Left ventricle myocardium inferior (tissue), 1 donor: ENCODE results near the gene C10orf90. TPM values are rescaled to one million over a fixed set of nuclear protein-coding genes. Genes with fewer than 3 reads are reported as not detected.

Experiments
- DNase-seq: peaks from one replicate; pipeline ENCODE4 v3.0.0-alpha.2; 2020
- H3K27ac ChIP-seq: fragments of 200-600 bp; replicated peaks from 2 replicates; pipeline ENCODE4 v1.8.0; 2021
- H3K27me3 ChIP-seq: fragments of 200-600 bp; 2 replicates; pipeline ENCODE4 v1.8.0; 2021; ENCODE audit warnings: low read depth
- H3K36me3 ChIP-seq: fragments of 200-600 bp; 2 replicates; pipeline ENCODE4 v1.8.0; 2021
- H3K4me1 ChIP-seq: fragments of 200-600 bp; 2 replicates; pipeline ENCODE4 v1.8.0; 2021
- H3K4me3 ChIP-seq: fragments of 200-600 bp; 2 replicates; pipeline ENCODE4 v1.8.0; 2021; ENCODE audit warnings: mild to moderate bottlenecking, moderate library complexity
- H3K9me3 ChIP-seq: fragments of 200-600 bp; replicated peaks from 2 replicates; pipeline ENCODE4 v1.8.0; 2021
- CTCF ChIP-seq: fragments of 200-600 bp; IDR thresholded peaks from 2 replicates; pipeline ENCODE4 v1.8.0; 2021; ENCODE audit warnings: antibody characterized with exemption, mild to moderate bottlenecking, borderline replicate concordance
- intact Hi-C: fragments of 100-400 bp; cut with micrococcal nuclease; formaldehyde crosslinking; loops from one replicate; pipeline ENCODE4 v1.11.0; 2022
- total RNA-seq: library from RNA; stranded (reverse); fragmentation: NEBNext Ultra II Directional; extraction: Animal tissue kit (Norgen Biotek cat#: 25700); gene quantifications from one replicate; pipeline ENCODE4 v1.2.1, GENCODE V29; 2021
- donor health status: DM: no; HTN: yes; CAD: no; lungs with severe emphysema.

The C10orf90 gene
- total RNA-seq, 1 donor from 2014 or later, result not detected

- TF ChIP-seq CTCF, result no peak
- Histone ChIP-seq H3K9me3 (peaks cover 15% of the 10 kb centered on the region), H3K4me1 (no peaks in the 10 kb centered on the region), H3K27me3 (peaks cover 31% of the 10 kb centered on the region), H3K4me3 (no peak overlapping the region), H3K36me3 (no peaks in the 10 kb centered on the region), H3K27ac (no peak overlapping the region)
- no peak for DNase-seq
- intact Hi-C loops, result no loop called here
These were observed 216.3 kb downstream of the C10orf90 start for GRCh38 chr10:126454045-126454751.

- no peak overlapping the region for H3K4me3 ChIP-seq
- DNase-seq, result no peak
- no peak overlapping the region for H3K27ac ChIP-seq
- peaks cover 15% of the 10 kb centered on the region for H3K9me3 ChIP-seq
- no peaks in the 10 kb centered on the region for H3K36me3 ChIP-seq
- no peak for TF ChIP-seq CTCF
- peaks cover 17% of the 10 kb centered on the region for H3K27me3 ChIP-seq
- H3K4me1 ChIP-seq, result no peaks in the 10 kb centered on the region
- intact Hi-C loops, result no loop called here
These were observed 218.2 kb downstream of the C10orf90 start for GRCh38 chr10:126452245-126452644.

- peaks cover 27% of the 10 kb centered on the region for H3K9me3 ChIP-seq
- H3K4me1 ChIP-seq, result no peaks in the 10 kb centered on the region
- H3K27ac ChIP-seq, result no peak overlapping the region
- no peak for DNase-seq
- no peaks in the 10 kb centered on the region for H3K36me3 ChIP-seq
- intact Hi-C loops, result no loop called here
- H3K4me3 ChIP-seq, result no peak overlapping the region
- no peak for TF ChIP-seq CTCF
- no peaks in the 10 kb centered on the region for H3K27me3 ChIP-seq
These were observed 222.4 kb downstream of the C10orf90 start for GRCh38 chr10:126448091-126448490.

GRCh38 chr10:126439942-126440341, 230.6 kb downstream of the C10orf90 start:
- H3K27ac ChIP-seq, result no peak overlapping the region
- no peak overlapping the region for H3K4me3 ChIP-seq
- intact Hi-C loops, result no loop called here
- H3K27me3 ChIP-seq, result peaks cover 20% of the 10 kb centered on the region
- peaks cover 39% of the 10 kb centered on the region for H3K9me3 ChIP-seq
- TF ChIP-seq CTCF, result no peak
- no peaks in the 10 kb centered on the region for H3K4me1 ChIP-seq
- H3K36me3 ChIP-seq, result no peaks in the 10 kb centered on the region
- DNase-seq, result no peak

GRCh38 chr10:126438407-126438783, 232.1 kb downstream of the C10orf90 start:
- intact Hi-C loops, result no loop called here
- Histone ChIP-seq H3K4me1 (no peaks in the 10 kb centered on the region), H3K9me3 (peaks cover 27% of the 10 kb centered on the region), H3K4me3 (no peak overlapping the region), H3K27me3 (peaks cover 28% of the 10 kb centered on the region), H3K27ac (no peak overlapping the region), H3K36me3 (no peaks in the 10 kb centered on the region)
- no peak for DNase-seq
- no peak for TF ChIP-seq CTCF
